Hindlimb muscle (tissue), 1 donor: ENCODE measurements around the gene ZNF761. TPM values are rescaled to one million over a fixed set of nuclear protein-coding genes. Genes with fewer than 3 reads are reported as not detected.
"Not testable (repeated sequence)": the region's sequence is repeated elsewhere in the genome, so short reads cannot be mapped to it uniquely, and the experiment has no call there.

Experiments
- DNase-seq: peaks from one replicate; pipeline ENCODE4 v3.0.0-alpha.2; 2013
- polyA plus RNA-seq: library from polyadenylated mRNA; unstranded; fragments of 120-200 nt; gene quantifications from one replicate; pipeline ENCODE4 v1.2.1, GENCODE V29; 2013; ENCODE audit not compliant: insufficient read length

ZNF761 gene
- polyA plus RNA-seq = 7.8 TPM

- peak; percentile 93 for DNase-seq
Observed at GRCh38 chr19:53431399-53432087, at the start of gene ZNF761. ZNF761 (plus strand) TSS chr19:53431984; CDS start chr19:53447269, 15,285 bp downstream.

- DNase-seq = no peak
Observed at GRCh38 chr19:53388168-53388567, 43.6 kb upstream of the ZNF761 start.

- DNase-seq = no peak
Observed at GRCh38 chr19:53388904-53389303, 42.9 kb upstream of the ZNF761 start.

GRCh38 chr19:53389571-53389970, 42.2 kb upstream of the ZNF761 start:
- peak; percentile 20 for DNase-seq

GRCh38 chr19:53389978-53390377, 41.8 kb upstream of the ZNF761 start:
- peak; percentile 4 for DNase-seq

- DNase-seq = peak; percentile 49
Observed at GRCh38 chr19:53394522-53394973, 37.2 kb upstream of the ZNF761 start.

GRCh38 chr19:53394974-53395839, 36.6 kb upstream of the ZNF761 start, which contains the start of gene ZNF765:
ZNF765 (plus strand) TSS chr19:53395149; CDS start chr19:53398016, 2,867 bp downstream.
- peak; percentile 94 for DNase-seq

GRCh38 chr19:53395840-53396524, 35.8 kb upstream of the ZNF761 start:
- peak; percentile 8 for DNase-seq

- no peak for DNase-seq
Observed at GRCh38 chr19:53396525-53396868, 35.3 kb upstream of the ZNF761 start.

GRCh38 chr19:53397918-53398317, 33.9 kb upstream of the ZNF761 start:
- DNase-seq = not testable (repeated sequence)

GRCh38 chr19:53409505-53410204, 22.1 kb upstream of the ZNF761 start:
- no peak for DNase-seq

GRCh38 chr19:53420520-53421315, 11.1 kb upstream of the ZNF761 start:
- DNase-seq = not testable (repeated sequence)

- no peak for DNase-seq
Observed at GRCh38 chr19:53422551-53422950, 9.2 kb upstream of the ZNF761 start.

GRCh38 chr19:53423074-53423473, 8.7 kb upstream of the ZNF761 start:
- not testable (repeated sequence) for DNase-seq

GRCh38 chr19:53423680-53424079, 8.1 kb upstream of the ZNF761 start:
- peak; percentile 27 for DNase-seq

GRCh38 chr19:53424968-53425597, 6.7 kb upstream of the ZNF761 start:
- DNase-seq = peak; percentile 66

GRCh38 chr19:53432088-53432661, 391 bp downstream of the ZNF761 start:
- peak; percentile 3 for DNase-seq

- DNase-seq = not testable (repeated sequence)
Observed at GRCh38 chr19:53443809-53444208, 12.0 kb downstream of the ZNF761 start.

GRCh38 chr19:53447196-53447595, 15.4 kb downstream of the ZNF761 start:
- not testable (repeated sequence) for DNase-seq

- no peak for DNase-seq
Observed at GRCh38 chr19:53455828-53456227, 24.0 kb downstream of the ZNF761 start.
